Colonic mucosa (tissue), 4 donors: ENCODE measurements around the gene C2CD2L. TPM values are rescaled to one million over a fixed set of nuclear protein-coding genes. Genes with fewer than 3 reads are reported as not detected.
"Not testable (repeated sequence)": the region's sequence is repeated elsewhere in the genome, so short reads cannot be mapped to it uniquely, and the experiment has no call there.

ENCODE experiments used
- DNase-seq: peaks from one replicate; pipeline ENCODE4 v3.0.0-alpha.2; 2020
- H3K27ac ChIP-seq: fragments of 200-600 bp; one replicate; pipeline ENCODE4 v1.8.0; 2021
- H3K27me3 ChIP-seq: fragments of 200-600 bp; one replicate; pipeline ENCODE4 v1.8.0; 2021
- H3K36me3 ChIP-seq: fragments of 200-600 bp; one replicate; pipeline ENCODE4 v1.8.0; 2021
- H3K4me1 ChIP-seq: fragments of 200-600 bp; one replicate; pipeline ENCODE4 v1.8.0; 2021; ENCODE audit warnings: mild to moderate bottlenecking
- H3K4me3 ChIP-seq: fragments of 200-600 bp; one replicate; pipeline ENCODE4 v1.8.0; 2021
- H3K9ac ChIP-seq, 2 donors: one replicate each; pipeline ENCODE4 v1.7.0; 2013; ENCODE audit warnings: control low read depth in 2 of 2, low read depth in 2 of 2, low read length in 2 of 2
- H3K9me3 ChIP-seq: fragments of 200-600 bp; one replicate; pipeline ENCODE4 v1.8.0; 2021
- intact Hi-C: fragments of 100-400 bp; cut with DNase I; formaldehyde crosslinking; loops from one replicate; pipeline ENCODE4 v1.14.1; 2022
- total RNA-seq, 2 donors: library from RNA; stranded (reverse); fragmentation: NEBNext Ultra II Directional in 1 of 2; extraction: Animal tissue kit (Norgen Biotek cat#: 25700) in 1 of 2; gene quantifications; one replicate each; pipeline ENCODE4 v1.2.1, GENCODE V29; 2021
- TF ChIP-seq, protein P1 (sequence below): fragments of 200-600 bp; IDR thresholded peaks from one replicate; pipeline ENCODE4 v1.8.0; 2022; ENCODE audit warnings: antibody characterized with exemption, mild to moderate bottlenecking
- donor health status: healthy.
- donor health status: DM: no; HTN: no; CAD: no.
- donor health status: DM: no; HTN: no; CAD: no.

C2CD2L gene
- total RNA-seq, 2 donors from 2014 or later, result 20.6 to 27.9 TPM

DNA sequence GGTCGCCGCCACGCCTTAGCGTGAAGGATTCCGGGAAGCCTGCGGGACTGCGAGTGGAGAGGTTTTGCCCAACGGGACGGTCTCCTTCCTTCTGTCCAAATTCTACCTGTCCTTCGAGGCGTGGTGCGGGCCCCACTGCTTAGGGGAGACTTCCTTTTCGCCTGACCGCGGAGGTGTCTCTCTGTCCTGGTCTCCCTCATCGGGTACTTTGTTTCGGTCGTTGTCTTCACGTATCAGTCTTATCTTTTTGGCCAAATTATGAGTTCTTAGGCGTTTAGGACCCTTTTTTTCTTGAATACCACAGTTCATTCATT lies 14.6 kb downstream of the C2CD2L start:
- Histone ChIP-seq H3K4me1 (peaks cover 5% of the 10 kb centered on the region), H3K4me3 (peak overlapping the region; percentile 79), H3K9me3 (no peaks in the 10 kb centered on the region)

GRCh38 chr11:119125821-119126220 lies 18.7 kb downstream of the C2CD2L start:
- Histone ChIP-seq H3K4me1 (peaks cover 5% of the 10 kb centered on the region), H3K4me3 (no peak overlapping the region), H3K9me3 (no peaks in the 10 kb centered on the region), H3K9ac (no peak overlapping the region), H3K36me3 (peaks cover 10% of the 10 kb centered on the region), H3K27ac (peak overlapping the region; percentile 54), H3K27me3 (no peaks in the 10 kb centered on the region)
- TF ChIP-seq, protein P1, sequence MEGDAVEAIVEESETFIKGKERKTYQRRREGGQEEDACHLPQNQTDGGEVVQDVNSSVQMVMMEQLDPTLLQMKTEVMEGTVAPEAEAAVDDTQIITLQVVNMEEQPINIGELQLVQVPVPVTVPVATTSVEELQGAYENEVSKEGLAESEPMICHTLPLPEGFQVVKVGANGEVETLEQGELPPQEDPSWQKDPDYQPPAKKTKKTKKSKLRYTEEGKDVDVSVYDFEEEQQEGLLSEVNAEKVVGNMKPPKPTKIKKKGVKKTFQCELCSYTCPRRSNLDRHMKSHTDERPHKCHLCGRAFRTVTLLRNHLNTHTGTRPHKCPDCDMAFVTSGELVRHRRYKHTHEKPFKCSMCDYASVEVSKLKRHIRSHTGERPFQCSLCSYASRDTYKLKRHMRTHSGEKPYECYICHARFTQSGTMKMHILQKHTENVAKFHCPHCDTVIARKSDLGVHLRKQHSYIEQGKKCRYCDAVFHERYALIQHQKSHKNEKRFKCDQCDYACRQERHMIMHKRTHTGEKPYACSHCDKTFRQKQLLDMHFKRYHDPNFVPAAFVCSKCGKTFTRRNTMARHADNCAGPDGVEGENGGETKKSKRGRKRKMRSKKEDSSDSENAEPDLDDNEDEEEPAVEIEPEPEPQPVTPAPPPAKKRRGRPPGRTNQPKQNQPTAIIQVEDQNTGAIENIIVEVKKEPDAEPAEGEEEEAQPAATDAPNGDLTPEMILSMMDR, result no peak
- intact Hi-C loops, result no loop called here
- peak; percentile 60 for DNase-seq

More for the DNA sequence above, 14.6 kb downstream of the C2CD2L start:
- no peaks in the 10 kb centered on the region for H3K27me3 ChIP-seq
- no peaks in the 10 kb centered on the region for H3K36me3 ChIP-seq
- DNase-seq, result no peak
- TF ChIP-seq, protein P1, result no peak
- H3K9ac ChIP-seq, result peak overlapping the region; percentile 87 to 92
- H3K27ac ChIP-seq, result peak overlapping the region; percentile 91
- intact Hi-C loops, result no loop called here

DNA sequence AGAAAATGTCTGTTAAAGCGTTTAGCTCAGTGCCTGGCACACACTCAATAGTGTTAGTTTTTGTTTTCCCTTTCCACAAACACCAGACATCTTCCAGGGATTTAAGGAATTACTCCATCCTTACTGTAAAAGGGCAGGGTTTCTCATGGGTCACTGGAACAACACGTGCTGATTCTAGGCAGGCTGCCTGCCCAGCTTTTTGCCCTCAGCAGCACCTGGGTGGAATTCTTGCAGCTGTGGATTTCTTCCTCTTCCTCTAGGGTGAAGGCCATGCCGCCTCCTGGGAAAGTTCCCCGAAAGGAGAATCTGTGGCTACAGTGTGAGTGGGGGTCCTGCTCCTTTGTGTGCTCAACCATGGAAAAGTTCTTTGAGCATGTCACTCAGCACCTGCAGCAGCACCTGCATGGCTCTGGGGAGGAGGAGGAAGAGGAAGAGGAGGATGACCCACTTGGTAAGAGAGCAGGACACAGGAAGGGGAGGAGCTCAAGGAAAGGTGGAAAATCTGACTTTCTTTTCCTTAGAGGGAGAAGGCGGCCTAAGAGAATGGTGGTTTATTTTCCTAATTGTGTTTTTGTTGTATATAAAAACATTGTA lies 19.6 kb downstream of the C2CD2L start:
- Histone ChIP-seq H3K27me3 (no peaks in the 10 kb centered on the region), H3K4me1 (peaks cover 5% of the 10 kb centered on the region), H3K27ac (peak overlapping the region; percentile 54), H3K36me3 (peaks cover 14% of the 10 kb centered on the region), H3K4me3 (no peak overlapping the region), H3K9me3 (no peaks in the 10 kb centered on the region), H3K9ac (peak overlapping the region in 1 of 2 donors; percentile 6)
- no peak for DNase-seq
- TF ChIP-seq, protein P1, result no peak
- intact Hi-C loops, result no loop called here

GRCh38 chr11:119130662-119131061 lies 23.5 kb downstream of the C2CD2L start:
- no peaks in the 10 kb centered on the region for H3K9me3 ChIP-seq
- H3K4me1 ChIP-seq, result no peaks in the 10 kb centered on the region
- H3K9ac ChIP-seq, result no peak overlapping the region
- H3K27me3 ChIP-seq, result no peaks in the 10 kb centered on the region
- TF ChIP-seq, protein P1, result no peak
- peaks cover 21% of the 10 kb centered on the region for H3K36me3 ChIP-seq
- H3K4me3 ChIP-seq, result no peak overlapping the region
- intact Hi-C loops, result no loop called here
- DNase-seq, result no peak
- H3K27ac ChIP-seq, result no peak overlapping the region

DNA sequence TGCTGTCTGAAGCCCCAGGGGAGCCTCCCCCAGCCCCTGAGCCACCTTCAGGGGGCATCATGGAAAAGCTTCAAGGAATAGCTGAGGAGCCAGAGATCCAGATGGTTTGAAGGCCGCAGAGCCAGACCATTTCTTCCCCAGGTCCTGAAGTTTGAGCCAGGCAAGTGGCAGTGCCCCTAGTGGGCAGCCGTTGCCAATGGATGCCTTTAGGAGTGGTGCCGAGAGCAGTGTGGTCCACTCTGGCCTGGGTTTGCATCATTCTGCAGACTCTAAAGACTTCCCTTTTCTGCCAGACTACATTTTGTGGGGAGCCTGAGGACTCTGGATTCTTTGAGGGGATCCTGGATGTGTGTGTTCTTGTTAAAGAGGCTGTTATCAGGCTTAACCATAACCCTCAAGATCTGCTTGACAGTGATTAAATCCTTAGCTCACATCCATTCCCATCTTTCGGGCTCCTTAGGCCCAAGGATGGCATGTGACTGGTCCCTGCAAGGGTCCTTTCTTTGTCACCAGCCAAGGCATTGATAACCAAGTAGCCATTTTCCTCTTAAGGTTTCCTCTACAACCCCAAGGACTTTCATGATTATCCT lies 27.3 kb downstream of the C2CD2L start:
- Histone ChIP-seq H3K9ac (no peak overlapping the region), H3K27ac (no peak overlapping the region), H3K4me3 (no peak overlapping the region), H3K27me3 (no peaks in the 10 kb centered on the region), H3K4me1 (no peaks in the 10 kb centered on the region), H3K36me3 (peaks cover 21% of the 10 kb centered on the region), H3K9me3 (no peaks in the 10 kb centered on the region)
- no peak for DNase-seq
- intact Hi-C loops, result no loop called here
- TF ChIP-seq, protein P1, result peak; percentile 49

DNA sequence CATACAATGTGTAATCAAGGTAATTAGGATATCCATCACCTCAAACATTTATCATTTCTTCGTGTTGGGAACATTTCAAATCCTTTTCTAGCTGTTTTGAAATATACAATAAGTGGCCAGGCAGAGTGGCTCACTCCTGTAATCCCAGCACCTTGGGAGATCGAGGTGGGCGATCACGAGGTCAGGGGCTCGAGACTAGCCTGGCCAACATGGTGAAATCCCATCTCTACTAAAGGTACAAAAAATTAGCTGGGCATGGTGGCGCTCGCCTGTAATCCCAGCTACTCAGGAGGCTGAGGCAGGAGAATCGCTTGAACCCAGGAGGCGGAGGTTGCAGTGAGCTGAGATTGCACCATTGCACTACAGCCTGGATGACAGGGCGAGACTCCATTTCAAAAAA lies 32.1 kb downstream of the C2CD2L start:
- DNase-seq, H3K9me3 ChIP-seq, H3K27ac ChIP-seq, H3K27me3 ChIP-seq, H3K9ac ChIP-seq, H3K36me3 ChIP-seq, H3K4me1 ChIP-seq, intact Hi-C loops, H3K4me3 ChIP-seq: not testable (repeated sequence)
